Activated CD8-positive, alpha-beta memory T cell treated with anti-CD3 and anti-CD28 coated beads, Interleukin-2, amount 10 ng/mL, durations not matched to agents 7 days and 5 days (primary cell): Measurements from ENCODE around the gene RBM4B. TPM values are rescaled to one million over a fixed set of nuclear protein-coding genes. Genes with fewer than 3 reads are reported as not detected.
"Not testable (repeated sequence)": the region's sequence is repeated elsewhere in the genome, so short reads cannot be mapped to it uniquely, and the experiment has no call there.

ENCODE experiments used
- ATAC-seq: fragments of 150-1000 bp; cut with Tn5 transposase; one replicate; pipeline ENCODE4 v1.10.0; 2021; ENCODE audit warnings: moderate library complexity
- CTCF ChIA-PET: fragments of 350-600 bp; sonication (Branson Sonifier 250); formaldehyde crosslinking; loops from one replicate; lab custom pipeline; 2021; ENCODE audit warnings: antibody characterized with exemption; lab: Charles Lee
- DNase-seq: peaks from one replicate; pipeline ENCODE4 v3.0.0-alpha.2; 2020
- H3K27ac Mint-ChIP-seq: one replicate; pipeline ENCODE4 v1.8.0; 2021; ENCODE audit warnings: mild to moderate bottlenecking, mixed read lengths
- H3K27me3 Mint-ChIP-seq: one replicate; pipeline ENCODE4 v1.8.0; 2021; ENCODE audit warnings: mixed read lengths
- H3K36me3 Mint-ChIP-seq: one replicate; pipeline ENCODE4 v1.8.0; 2021; ENCODE audit warnings: mild to moderate bottlenecking, mixed read lengths
- H3K4me1 Mint-ChIP-seq: one replicate; pipeline ENCODE4 v1.8.0; 2021; ENCODE audit warnings: mixed read lengths
- H3K4me3 Mint-ChIP-seq: one replicate; pipeline ENCODE4 v1.8.0; 2021; ENCODE audit warnings: mild to moderate bottlenecking, moderate library complexity, mixed read lengths
- H3K9me3 Mint-ChIP-seq: one replicate; pipeline ENCODE4 v1.8.0; 2022; ENCODE audit warnings: low read depth, mixed read lengths
- total RNA-seq, 2 experiments: library from RNA; stranded (reverse); gene quantifications; one replicate each; pipeline ENCODE4 v1.2.3, GENCODE V29; 2021

RBM4B gene
- total RNA-seq, 2 experiments from 2014 or later: 14.7 to 20.9 TPM

DNA sequence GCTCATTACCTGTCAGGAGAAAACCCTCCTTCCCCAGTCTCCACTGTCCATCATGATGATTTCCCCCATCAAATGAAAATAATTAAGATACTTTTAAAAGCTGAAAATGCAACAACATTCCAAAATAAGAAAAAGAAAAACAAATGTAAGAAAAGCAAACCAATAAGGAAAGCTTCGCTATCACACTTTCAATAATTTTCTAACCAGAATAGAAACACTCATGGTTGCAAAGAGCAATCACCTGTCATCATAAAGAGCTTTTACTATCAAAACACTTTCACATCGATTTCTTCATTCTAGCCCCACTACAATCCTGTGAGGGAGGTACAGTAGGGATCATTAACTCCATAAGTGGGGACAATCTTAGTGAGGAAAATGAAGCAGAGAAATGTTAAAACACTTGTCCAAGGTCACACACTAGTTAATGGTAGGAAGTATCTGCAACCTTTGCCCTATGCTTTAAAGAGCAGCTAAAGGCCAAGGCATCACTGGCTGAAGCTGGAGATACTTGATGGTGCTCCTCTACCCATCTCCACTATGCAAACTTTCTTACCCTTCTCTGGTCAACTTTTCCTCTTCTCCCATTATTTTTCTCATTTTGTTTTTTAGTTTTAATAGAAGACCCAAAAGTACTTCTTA lies 2.6 kb downstream of the RBM4B start:
- CTCF ChIA-PET: no interaction called here
- no peak overlapping the region for H3K4me3 Mint-ChIP-seq
- DNase-seq (no peak), ATAC-seq (no peak)
- peaks cover 38% of the 10 kb centered on the region for H3K4me1 Mint-ChIP-seq
- H3K27ac Mint-ChIP-seq: no peak overlapping the region
- H3K36me3 Mint-ChIP-seq: peaks cover 11% of the 10 kb centered on the region
- no peaks in the 10 kb centered on the region for H3K9me3 Mint-ChIP-seq
- H3K27me3 Mint-ChIP-seq: no peaks in the 10 kb centered on the region

DNA sequence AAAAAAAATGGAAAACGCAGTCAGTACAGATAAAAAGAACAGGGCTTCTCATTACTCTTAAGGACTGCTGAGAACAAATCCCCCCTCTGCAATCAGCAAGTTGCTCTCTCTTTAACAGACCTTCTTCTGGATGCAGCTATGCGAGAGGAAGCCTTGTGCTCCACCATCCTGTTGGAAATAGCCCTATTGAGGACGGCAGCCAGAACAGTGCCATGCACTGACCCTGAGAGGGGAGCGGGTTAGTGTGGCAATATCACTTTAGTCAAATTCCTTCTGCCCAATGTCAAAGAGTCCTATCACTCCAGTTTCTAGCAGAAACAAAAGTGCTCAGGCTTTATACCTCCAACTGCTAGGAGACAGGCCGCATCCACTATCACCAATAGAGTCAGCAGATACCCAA lies 6.9 kb downstream of the RBM4B start:
- peaks cover 19% of the 10 kb centered on the region for H3K4me1 Mint-ChIP-seq
- H3K9me3 Mint-ChIP-seq: no peaks in the 10 kb centered on the region
- no peaks in the 10 kb centered on the region for H3K27me3 Mint-ChIP-seq
- peaks cover 27% of the 10 kb centered on the region for H3K36me3 Mint-ChIP-seq
- no peak for DNase-seq
- H3K27ac Mint-ChIP-seq: no peak overlapping the region
- CTCF ChIA-PET: no interaction called here
- no peak for ATAC-seq
- H3K4me3 Mint-ChIP-seq: no peak overlapping the region

DNA sequence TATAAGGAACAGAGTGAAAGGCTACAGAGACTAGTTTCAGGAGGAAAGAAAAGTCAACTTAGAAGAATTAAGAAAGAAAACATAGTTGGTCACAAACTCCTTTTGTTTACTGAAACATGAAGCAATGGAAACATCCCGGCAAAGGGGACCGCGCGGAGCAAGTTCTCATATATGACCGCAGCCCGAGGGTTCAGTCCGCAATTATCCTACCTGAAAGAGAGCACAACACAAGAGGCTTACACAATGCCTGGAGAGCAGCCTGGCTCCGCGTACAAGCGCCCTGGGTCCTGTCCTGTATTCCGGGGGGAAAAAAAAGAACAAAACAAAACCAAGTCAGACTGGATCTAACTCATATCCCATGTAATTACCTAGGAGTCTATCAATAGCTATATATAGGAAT lies 12.3 kb downstream of the RBM4B start:
- DNase-seq: no peak
- H3K27ac Mint-ChIP-seq: no peak overlapping the region
- peaks cover 7% of the 10 kb centered on the region for H3K4me1 Mint-ChIP-seq
- H3K27me3 Mint-ChIP-seq: no peaks in the 10 kb centered on the region
- H3K36me3 Mint-ChIP-seq: peaks cover 38% of the 10 kb centered on the region
- H3K9me3 Mint-ChIP-seq: no peaks in the 10 kb centered on the region
- H3K4me3 Mint-ChIP-seq: no peak overlapping the region
- no peak for ATAC-seq
- CTCF ChIA-PET: interaction anchor here (2.2 kb wide), 1 partner anchor 13 kb away, joined by 5 read pairs; the partner anchor contains the start of gene RBM4B

DNA sequence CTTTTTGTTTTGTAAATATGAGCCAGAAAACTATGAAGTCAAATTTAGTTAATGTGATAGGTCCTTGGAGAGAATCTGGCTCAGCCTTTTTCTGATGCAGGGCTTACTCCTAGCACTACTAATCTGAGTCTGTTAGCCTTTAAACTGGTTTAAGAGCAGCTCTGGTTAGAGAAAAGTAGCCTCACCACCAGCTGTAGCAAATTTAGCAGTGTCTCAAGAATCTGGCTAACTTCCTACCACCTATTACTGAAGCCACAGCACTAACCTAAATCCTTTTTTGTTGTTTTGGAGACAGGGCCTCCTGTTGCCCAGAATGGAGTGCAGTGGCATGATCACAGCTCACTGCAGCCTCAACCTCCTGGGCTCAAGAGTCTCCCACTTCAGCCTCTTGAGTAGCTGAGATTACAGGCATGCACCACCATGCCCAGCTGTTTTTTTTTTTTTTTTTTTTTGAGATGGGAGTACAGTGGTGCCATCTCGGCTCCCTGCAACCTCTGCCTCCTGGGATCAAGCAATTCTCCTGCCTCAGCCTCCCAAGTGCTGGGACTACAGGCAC lies 13.9 kb downstream of the RBM4B start:
- H3K4me1 Mint-ChIP-seq: peaks cover 4% of the 10 kb centered on the region
- no peak overlapping the region for H3K4me3 Mint-ChIP-seq
- H3K36me3 Mint-ChIP-seq: peaks cover 38% of the 10 kb centered on the region
- H3K27me3 Mint-ChIP-seq: no peaks in the 10 kb centered on the region
- CTCF ChIA-PET: interaction anchor here (1.1 kb wide), 1 partner anchor 13 kb away, joined by 3 read pairs; no protein-coding TSS in a partner anchor
- DNase-seq (no peak), ATAC-seq (no peak)
- H3K9me3 Mint-ChIP-seq: no peaks in the 10 kb centered on the region
- no peak overlapping the region for H3K27ac Mint-ChIP-seq

DNA sequence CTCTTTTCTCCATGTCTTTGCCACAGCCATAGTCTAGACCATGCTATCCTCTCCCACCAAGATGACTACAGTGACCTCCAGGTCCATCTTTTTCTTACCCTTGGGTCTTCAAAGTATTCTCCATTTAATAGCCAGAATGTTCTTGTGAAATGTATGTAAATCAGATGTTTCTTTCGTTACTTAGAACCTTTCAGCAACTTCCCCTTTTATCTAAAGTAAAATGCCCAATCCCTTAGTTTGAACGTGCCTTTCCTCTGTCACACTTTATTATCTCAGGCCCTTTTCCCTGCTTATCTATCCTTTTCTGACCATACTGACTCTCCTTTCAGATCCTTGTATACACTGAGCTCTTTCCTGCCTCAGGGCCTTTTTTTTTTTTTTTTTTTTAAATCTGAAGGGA lies 17.9 kb downstream of the RBM4B start:
- Mint-ChIP-seq H3K4me3 (no peak overlapping the region), H3K27me3 (no peaks in the 10 kb centered on the region), H3K36me3 (peaks cover 23% of the 10 kb centered on the region), H3K4me1 (peaks cover 4% of the 10 kb centered on the region), H3K9me3 (no peaks in the 10 kb centered on the region), H3K27ac (peak overlapping the region; percentile 1)
- ATAC-seq (no peak), DNase-seq (no peak)
- CTCF ChIA-PET: interaction anchor here (0.8 to 2.9 kb wide), 4 partner anchors 11 to 42 kb away, joined by 4 to 10 read pairs (median 5); partner anchors contain the start of genes RBM4 and RBM4B

DNA sequence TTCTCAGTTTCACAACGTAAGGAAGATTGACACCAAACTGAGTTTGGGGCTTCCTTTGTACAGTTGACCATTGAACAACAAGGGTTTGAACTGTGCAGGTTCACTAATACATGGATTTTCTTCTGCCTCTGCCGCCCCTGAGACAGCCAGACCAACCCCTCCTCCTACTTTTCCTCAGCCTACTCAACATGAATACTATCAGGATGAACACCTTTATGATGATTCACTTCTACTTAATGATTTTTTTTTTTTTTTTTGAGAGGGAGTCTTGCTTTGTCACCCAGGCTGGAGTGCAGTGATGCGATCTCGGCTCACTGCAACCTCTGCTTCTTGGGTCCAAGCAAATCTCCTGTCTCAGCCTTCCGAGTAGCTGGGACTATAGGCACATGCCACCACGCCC lies 24.6 kb downstream of the RBM4B start:
- CTCF ChIA-PET: interaction anchor here (0.7 to 2.0 kb wide), 3 partner anchors 15 to 173 kb away, joined by 3 to 8 read pairs (median 4); partner anchors contain the start of genes RBM4 and RBM4B
- peaks cover 4% of the 10 kb centered on the region for H3K4me1 Mint-ChIP-seq
- peaks cover 39% of the 10 kb centered on the region for H3K36me3 Mint-ChIP-seq
- no peak for DNase-seq
- no peak overlapping the region for H3K4me3 Mint-ChIP-seq
- H3K27me3 Mint-ChIP-seq: no peaks in the 10 kb centered on the region
- ATAC-seq: no peak
- no peak overlapping the region for H3K27ac Mint-ChIP-seq
- H3K9me3 Mint-ChIP-seq: no peaks in the 10 kb centered on the region

DNA sequence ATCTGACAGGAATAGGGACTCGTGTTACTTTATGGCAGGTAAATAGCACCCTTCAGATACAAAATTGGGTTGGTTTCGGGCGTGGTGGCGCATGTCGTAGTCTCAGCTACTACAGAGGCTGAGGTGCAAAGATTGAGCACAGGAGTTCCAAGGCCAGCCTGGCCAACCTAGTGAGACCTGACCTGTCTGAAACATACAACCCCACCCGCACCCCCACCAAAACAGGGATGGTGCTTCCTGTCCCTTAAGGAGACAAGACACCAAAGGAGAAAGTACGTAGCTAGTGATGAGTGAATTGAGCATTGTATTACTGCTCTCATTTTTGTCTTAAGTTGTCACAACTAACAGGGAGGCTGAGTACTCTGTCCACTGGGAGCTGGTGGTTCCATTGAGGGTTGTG lies 25.0 kb downstream of the RBM4B start:
- H3K27ac Mint-ChIP-seq: no peak overlapping the region
- H3K4me1 Mint-ChIP-seq: peaks cover 5% of the 10 kb centered on the region
- peaks cover 39% of the 10 kb centered on the region for H3K36me3 Mint-ChIP-seq
- DNase-seq (no peak), ATAC-seq (peak; percentile 25)
- CTCF ChIA-PET: interaction anchor here (0.7 to 2.0 kb wide), 4 partner anchors 14 to 174 kb away, joined by 3 to 8 read pairs (median 4); partner anchors contain the start of genes RBM4 and RBM4B
- no peak overlapping the region for H3K4me3 Mint-ChIP-seq
- H3K9me3 Mint-ChIP-seq: no peaks in the 10 kb centered on the region
- no peaks in the 10 kb centered on the region for H3K27me3 Mint-ChIP-seq

DNA sequence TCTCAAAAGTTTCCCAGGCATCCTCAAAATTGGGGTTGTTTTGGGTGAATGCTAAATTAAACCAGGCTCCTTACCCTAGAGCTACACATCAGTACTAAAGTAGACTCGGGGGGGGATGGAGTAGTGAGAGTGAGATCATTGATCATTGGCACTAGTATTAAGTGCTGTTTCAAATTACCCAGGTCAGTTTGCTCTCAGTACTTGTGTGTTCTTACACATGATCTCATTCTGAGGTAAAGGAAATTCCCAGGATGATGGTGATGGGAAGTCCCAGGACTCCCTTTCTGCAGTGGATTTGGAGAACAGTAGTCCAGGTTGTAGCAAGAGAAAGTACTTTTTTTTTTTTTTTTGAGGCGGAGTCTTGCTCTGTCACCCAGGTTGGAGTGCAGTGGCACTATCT lies 26.7 kb downstream of the RBM4B start:
- Mint-ChIP-seq H3K36me3 (peaks cover 52% of the 10 kb centered on the region), H3K9me3 (no peaks in the 10 kb centered on the region), H3K4me3 (no peak overlapping the region), H3K27ac (no peak overlapping the region), H3K27me3 (no peaks in the 10 kb centered on the region), H3K4me1 (peaks cover 19% of the 10 kb centered on the region)
- CTCF ChIA-PET: interaction anchor here (3.0 kb wide), 1 partner anchor 71 kb away, joined by 7 read pairs; no protein-coding TSS in a partner anchor
- ATAC-seq (no peak), DNase-seq (no peak)

DNA sequence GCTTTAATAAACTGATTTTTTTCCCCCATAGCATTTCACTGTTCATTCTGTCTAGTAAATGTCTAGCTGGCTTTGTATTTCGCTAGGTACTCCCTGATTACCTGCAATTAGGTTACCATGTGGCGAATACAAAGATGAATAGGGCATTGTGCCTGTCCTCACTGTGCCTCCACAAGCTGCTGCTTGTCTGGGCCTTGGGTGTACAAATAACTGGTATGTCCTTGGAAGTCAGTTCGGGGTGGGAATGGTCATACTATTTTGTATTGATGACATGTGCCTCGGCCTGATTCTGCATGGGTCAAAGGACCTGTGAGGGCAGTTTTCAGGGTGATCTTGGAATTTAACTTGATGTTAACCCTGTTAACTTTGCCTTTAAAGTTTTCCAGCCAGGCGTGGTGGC lies 27.8 kb downstream of the RBM4B start:
- Mint-ChIP-seq H3K4me3 (no peak overlapping the region), H3K4me1 (peaks cover 29% of the 10 kb centered on the region), H3K27ac (no peak overlapping the region), H3K9me3 (no peaks in the 10 kb centered on the region), H3K36me3 (peaks cover 60% of the 10 kb centered on the region), H3K27me3 (no peaks in the 10 kb centered on the region)
- ATAC-seq: no peak
- no peak for DNase-seq
- CTCF ChIA-PET: interaction anchor here (3.0 kb wide), 1 partner anchor 70 kb away, joined by 7 read pairs; no protein-coding TSS in a partner anchor

DNA sequence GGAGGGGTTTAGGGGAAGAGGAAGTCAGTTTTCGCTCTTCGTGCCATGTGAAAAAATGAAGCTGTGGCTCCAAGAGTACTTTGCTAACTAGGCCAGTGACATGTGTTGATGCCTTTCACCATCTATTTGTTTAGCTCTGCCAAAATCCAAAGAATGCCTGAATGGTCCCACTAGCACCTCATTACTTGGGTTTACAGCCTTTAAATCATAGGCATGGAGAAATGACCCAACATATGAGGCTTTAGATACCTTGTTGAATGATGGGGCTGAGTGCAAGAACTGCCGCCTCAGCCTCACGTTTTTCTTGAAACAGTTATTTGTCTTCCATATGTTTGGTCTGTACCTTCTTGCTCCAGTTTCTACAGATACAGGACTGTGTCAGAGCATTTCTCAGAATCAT lies 30.9 kb downstream of the RBM4B start:
- H3K27ac Mint-ChIP-seq: no peak overlapping the region
- H3K9me3 Mint-ChIP-seq: no peaks in the 10 kb centered on the region
- H3K4me1 Mint-ChIP-seq: peaks cover 60% of the 10 kb centered on the region
- peaks cover 82% of the 10 kb centered on the region for H3K36me3 Mint-ChIP-seq
- H3K27me3 Mint-ChIP-seq: no peaks in the 10 kb centered on the region
- DNase-seq (no peak), ATAC-seq (no peak)
- CTCF ChIA-PET: interaction anchor here (0.7 to 1.7 kb wide), 3 partner anchors 9 to 55 kb away, joined by 3 to 4 read pairs (median 4); partner anchors contain the start of gene RBM4
- H3K4me3 Mint-ChIP-seq: no peak overlapping the region

DNA sequence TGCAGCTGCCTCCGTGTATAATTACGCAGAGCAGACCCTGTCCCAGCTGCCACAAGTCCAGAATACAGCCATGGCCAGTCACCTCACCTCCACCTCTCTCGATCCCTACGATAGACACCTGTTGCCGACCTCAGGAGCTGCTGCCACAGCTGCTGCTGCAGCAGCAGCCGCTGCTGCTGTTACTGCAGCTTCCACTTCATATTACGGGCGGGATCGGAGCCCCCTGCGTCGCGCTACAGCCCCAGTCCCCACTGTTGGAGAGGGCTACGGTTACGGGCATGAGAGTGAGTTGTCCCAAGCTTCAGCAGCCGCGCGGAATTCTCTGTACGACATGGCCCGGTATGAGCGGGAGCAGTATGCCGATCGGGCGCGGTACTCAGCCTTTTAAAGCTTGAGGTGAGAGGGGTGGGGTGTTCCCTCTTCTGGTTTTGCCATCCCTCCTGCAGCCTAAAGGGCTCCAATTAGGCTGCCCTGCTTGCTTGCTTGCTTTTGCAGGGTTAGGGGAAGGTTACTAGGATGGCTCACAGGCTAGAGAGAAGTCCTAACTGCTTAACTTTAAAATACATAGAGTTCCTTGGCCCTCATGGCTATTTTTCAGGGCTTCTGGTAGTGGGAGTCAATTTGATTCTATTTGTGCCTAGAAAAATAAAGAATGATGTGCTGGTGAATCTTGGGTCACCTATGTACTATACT lies 33.8 kb downstream of the RBM4B start:
- CTCF ChIA-PET: interaction anchor here (1.6 kb wide), 1 partner anchor 98 kb away, joined by 4 read pairs; the partner anchor contains the start of gene ZDHHC24
- H3K4me3 Mint-ChIP-seq: no peak overlapping the region
- no peak for ATAC-seq

DNA sequence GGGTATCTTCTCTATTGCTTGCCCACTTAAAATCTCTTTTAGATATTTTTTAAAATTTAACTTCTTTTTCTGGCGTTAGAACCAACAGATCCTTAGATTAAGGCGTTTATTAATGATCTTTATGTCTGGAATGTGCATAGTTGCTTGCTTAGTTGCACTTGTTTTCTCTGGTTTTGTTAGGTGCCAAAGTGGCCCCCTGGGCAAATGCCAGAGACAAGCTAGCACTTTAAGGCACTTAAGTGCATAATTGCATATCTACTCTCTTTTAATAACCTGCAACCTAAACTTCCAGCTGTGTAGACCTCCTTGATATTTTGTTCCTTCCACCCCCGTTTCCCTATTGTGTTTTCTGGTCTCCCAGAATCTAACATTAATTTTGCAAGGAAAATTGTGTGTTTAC lies 35.9 kb downstream of the RBM4B start:
- CTCF ChIA-PET: interaction anchor here (1.3 to 1.7 kb wide), 3 partner anchors 36 to 49 kb away, joined by 3 to 5 read pairs (median 4); partner anchors contain the start of genes CCDC87, CCS and RBM4B
- Mint-ChIP-seq H3K4me3 (peak overlapping the region; percentile 87), H3K9me3 (no peaks in the 10 kb centered on the region), H3K27me3 (no peaks in the 10 kb centered on the region), H3K4me1 (peaks cover 84% of the 10 kb centered on the region), H3K36me3 (peaks cover 76% of the 10 kb centered on the region), H3K27ac (no peak overlapping the region)
- ATAC-seq (no peak), DNase-seq (no peak)

More for the DNA sequence above, 33.8 kb downstream of the RBM4B start:
- Mint-ChIP-seq H3K27me3 (no peaks in the 10 kb centered on the region), H3K4me1 (peaks cover 78% of the 10 kb centered on the region), H3K36me3 (peaks cover 85% of the 10 kb centered on the region), H3K9me3 (no peaks in the 10 kb centered on the region), H3K27ac (no peak overlapping the region)
- DNase-seq: no peak

DNA sequence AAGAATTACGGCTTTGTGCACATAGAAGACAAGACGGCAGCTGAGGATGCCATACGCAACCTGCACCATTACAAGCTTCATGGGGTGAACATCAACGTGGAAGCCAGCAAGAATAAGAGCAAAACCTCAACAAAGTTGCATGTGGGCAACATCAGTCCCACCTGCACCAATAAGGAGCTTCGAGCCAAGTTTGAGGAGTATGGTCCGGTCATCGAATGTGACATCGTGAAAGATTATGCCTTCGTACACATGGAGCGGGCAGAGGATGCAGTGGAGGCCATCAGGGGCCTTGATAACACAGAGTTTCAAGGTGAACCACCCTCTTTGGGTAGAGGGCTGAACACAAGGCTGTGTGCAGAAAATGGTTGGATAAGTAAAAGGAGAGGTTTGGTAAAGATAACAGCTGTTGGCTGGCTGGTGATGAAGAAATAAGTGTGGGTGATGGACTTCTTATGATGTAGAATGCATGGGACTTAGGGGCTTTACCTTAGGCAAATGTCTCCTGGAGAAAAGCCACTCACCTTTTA lies 37.8 kb downstream of the RBM4B start:
- not testable (repeated sequence) for H3K27me3 Mint-ChIP-seq, ATAC-seq, H3K9me3 Mint-ChIP-seq, DNase-seq
- H3K4me1 Mint-ChIP-seq: peaks cover 71% of the 10 kb centered on the region
- peak overlapping the region; percentile 87 for H3K4me3 Mint-ChIP-seq
- CTCF ChIA-PET: interaction anchor here (1.7 to 3.1 kb wide), 3 partner anchors 11 to 201 kb away, joined by 4 to 19 read pairs (median 10); partner anchors contain the start of genes MRPL11 and RBM4B
- peaks cover 62% of the 10 kb centered on the region for H3K36me3 Mint-ChIP-seq
- peak overlapping the region; percentile 97 for H3K27ac Mint-ChIP-seq
